Common myeloid progenitor, CD34-positive (primary cell): ENCODE data around the gene SOBP.

Experiments used
- CTCF ChIA-PET: fragments of 350-600 bp; sonication (Branson Sonifier 250); formaldehyde crosslinking; loops from one replicate; lab custom pipeline; 2021; ENCODE audit warnings: antibody characterized with exemption; lab: Charles Lee
- POLR2A ChIA-PET: fragments of 350-600 bp; sonication (Branson Sonifier 250); formaldehyde crosslinking; loops from one replicate; lab custom pipeline; 2021; ENCODE audit warnings: antibody characterized with exemption; lab: Charles Lee
- DNase-seq, 3 donors: peaks; one replicate each; pipeline versions ENCODE4 v3.0.0 to v3.0.0-alpha.2; 2013
- H3K27ac ChIP-seq, 2 experiments: 1 replicate in 1 of 2; 2 replicates in 1 of 2; pipeline ENCODE4 v1.7.0; 2013; ENCODE audit warnings: inconsistent platforms in 2 of 2, low read length in 2 of 2, mild to moderate bottlenecking in 2 of 2, low read depth in 1 of 2, moderate library complexity in 1 of 2; ENCODE audit not compliant: severe bottlenecking in 2 of 2, insufficient read depth in 1 of 2, poor library complexity in 1 of 2
- H3K27me3 ChIP-seq, 5 experiments: replicated peaks in 2 of 5; 1 replicate in 3 of 5; 2 replicates in 2 of 5; pipeline versions ENCODE4 v1.6.1 to v1.7.0; 2013; ENCODE audit warnings: low read length in 4 of 5, mild to moderate bottlenecking in 2 of 5, moderate library complexity in 2 of 5, inconsistent platforms in 1 of 5; ENCODE audit not compliant: insufficient read depth in 5 of 5, control insufficient read depth in 4 of 5
- H3K36me3 ChIP-seq, 4 experiments: 1 replicate in 2 of 4; 2 replicates in 2 of 4; pipeline versions ENCODE4 v1.6.1 to v1.7.0; 2013; ENCODE audit warnings: low read length in 3 of 4, control low read depth in 1 of 4, mild to moderate bottlenecking in 1 of 4; ENCODE audit not compliant: control insufficient read depth in 4 of 4, insufficient read depth in 4 of 4
- H3K4me1 ChIP-seq, 4 experiments: 1 replicate in 3 of 4; 2 replicates in 1 of 4; pipeline versions ENCODE4 v1.6.1 to v1.7.1; 2013; ENCODE audit warnings: low read length in 3 of 4, mild to moderate bottlenecking in 3 of 4, control low read depth in 1 of 4, inconsistent platforms in 1 of 4, moderate library complexity in 1 of 4; ENCODE audit not compliant: control insufficient read depth in 4 of 4, insufficient read depth in 4 of 4; ENCODE audit errors: control extremely low read depth in 1 of 4
- H3K4me3 ChIP-seq, 7 experiments: 1 replicate in 4 of 7; 2 replicates in 3 of 7; pipeline versions ENCODE4 v1.5.1 to v1.7.0; 2013; ENCODE audit warnings: mild to moderate bottlenecking in 7 of 7, low read length in 6 of 7, moderate library complexity in 6 of 7, inconsistent platforms in 2 of 7, low read depth in 2 of 7, control low read depth in 1 of 7; ENCODE audit not compliant: insufficient read depth in 4 of 7, control insufficient read depth in 1 of 7; ENCODE audit errors: extremely low read depth in 1 of 7
- H3K9me3 ChIP-seq, 5 experiments: 1 replicate in 4 of 5; 2 replicates in 1 of 5; pipeline versions ENCODE4 v1.6.1 to v1.7.1; 2013; ENCODE audit warnings: low read length in 4 of 5, mild to moderate bottlenecking in 2 of 5, inconsistent platforms in 1 of 5, low read depth in 1 of 5, moderate library complexity in 1 of 5; ENCODE audit not compliant: control insufficient read depth in 4 of 5, insufficient read depth in 2 of 5; ENCODE audit errors: control extremely low read depth in 1 of 5
- WGBS: methylation state at CpG from one replicate; pipeline ENCODE4 v1.1.5; 2013; ENCODE audit not compliant: insufficient coverage; 5-methylcytosine and 5-hydroxymethylcytosine counted together

SOBP gene

GRCh38 chr6:107536180-107536961, 46.5 kb downstream of the SOBP start:
- ChIA-PET CTCF (no interaction called here), POLR2A (no interaction called here)
- Histone ChIP-seq H3K27me3 (peaks cover 0 to 9% (median 2%) of the 10 kb centered on the region in 5 experiments), H3K36me3 (no peaks in the 10 kb centered on the region), H3K27ac (no peak overlapping the region), H3K9me3 (no peaks in the 10 kb centered on the region), H3K4me3 (no peak overlapping the region), H3K4me1 (no peaks in the 10 kb centered on the region)
- WGBS = 100% methylated on average over 2 of the region's 6 CpGs
- DNase-seq = no peak

DNA sequence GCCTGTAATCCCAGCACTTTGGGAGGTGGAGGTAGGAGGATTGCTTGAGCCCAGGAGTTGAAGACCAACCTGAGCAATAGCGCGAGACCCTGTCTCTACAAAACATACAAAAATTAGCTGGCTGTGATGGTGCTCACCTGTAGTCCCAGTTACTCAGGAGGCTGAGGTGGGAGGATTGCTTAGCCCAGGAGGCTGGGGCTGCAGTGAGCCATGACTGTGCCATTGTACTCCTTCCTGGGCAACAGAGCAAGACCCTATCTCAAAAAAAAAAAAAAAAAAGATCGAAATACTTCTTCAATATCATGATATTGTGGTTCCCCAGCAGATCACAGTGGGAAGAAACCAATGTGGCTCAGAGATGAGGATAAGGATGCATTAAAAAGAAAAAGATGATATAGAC, 47.6 kb downstream of the SOBP start:
- Histone ChIP-seq H3K36me3 (no peaks in the 10 kb centered on the region), H3K27ac (no peak overlapping the region), H3K27me3 (peaks cover 0 to 9% (median 2%) of the 10 kb centered on the region in 5 experiments), H3K4me1 (no peaks in the 10 kb centered on the region), H3K4me3 (no peak overlapping the region), H3K9me3 (no peaks in the 10 kb centered on the region)
- no peak for DNase-seq
- 100% methylated on average over 2 of the region's 3 CpGs for WGBS
- ChIA-PET CTCF (no interaction called here), POLR2A (no interaction called here)

DNA sequence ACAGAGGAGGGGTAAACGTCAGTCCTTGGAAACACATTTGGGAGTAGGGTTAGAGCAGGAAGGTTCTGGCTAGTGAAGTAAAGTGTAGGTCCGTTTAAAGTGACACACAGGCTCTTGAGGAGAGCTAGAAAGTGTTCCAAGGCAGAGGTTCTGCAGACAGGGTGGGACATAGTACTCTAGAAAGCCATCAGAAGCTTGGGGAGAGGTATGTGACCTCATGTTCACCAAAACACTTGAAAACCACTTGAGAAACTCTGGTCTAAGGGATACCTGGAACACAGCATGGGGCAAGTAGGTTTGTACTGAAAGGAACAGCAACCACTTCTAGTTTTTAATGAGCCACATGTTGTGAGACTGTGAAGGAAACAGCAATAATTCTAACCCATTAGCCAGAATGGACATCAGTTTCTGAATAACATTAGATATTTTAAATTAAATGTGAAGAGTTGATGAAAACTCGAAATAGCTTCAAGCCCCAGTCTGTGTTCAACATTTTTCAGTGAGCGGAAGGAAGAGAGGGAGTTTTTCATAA, 49.0 kb downstream of the SOBP start:
- no peak overlapping the region for H3K4me3 ChIP-seq
- H3K9me3 ChIP-seq = no peaks in the 10 kb centered on the region
- ChIA-PET POLR2A (no interaction called here), CTCF (interaction anchor here (0.9 kb wide), 1 partner anchor 48 kb away, joined by 3 read pairs; no protein-coding TSS in a partner anchor)
- H3K4me1 ChIP-seq = no peaks in the 10 kb centered on the region
- WGBS = 100% methylated on average over 3 of the region's 4 CpGs
- no peaks in the 10 kb centered on the region for H3K36me3 ChIP-seq
- no peak overlapping the region for H3K27ac ChIP-seq
- peaks cover 0 to 10% (median 2%) of the 10 kb centered on the region in 5 experiments for H3K27me3 ChIP-seq
- DNase-seq = no peak

GRCh38 chr6:107539409-107539808, 49.5 kb downstream of the SOBP start:
- ChIA-PET POLR2A (no interaction called here), CTCF (interaction anchor here (0.9 kb wide), 1 partner anchor 48 kb away, joined by 3 read pairs; no protein-coding TSS in a partner anchor)
- WGBS = no CpG with 5 or more reads among the region's 6 CpGs
- Histone ChIP-seq H3K9me3 (no peaks in the 10 kb centered on the region), H3K36me3 (no peaks in the 10 kb centered on the region), H3K27me3 (peaks cover 0 to 10% (median 2%) of the 10 kb centered on the region in 5 experiments), H3K27ac (no peak overlapping the region), H3K4me1 (no peaks in the 10 kb centered on the region), H3K4me3 (no peak overlapping the region)
- DNase-seq = no peak

- CTCF ChIA-PET = no interaction called here
- peaks cover 0 to 14% (median 2%) of the 10 kb centered on the region in 5 experiments for H3K27me3 ChIP-seq
- no peak overlapping the region for H3K27ac ChIP-seq
- POLR2A ChIA-PET = no interaction called here
- H3K9me3 ChIP-seq = no peaks in the 10 kb centered on the region
- H3K36me3 ChIP-seq = no peaks in the 10 kb centered on the region
- H3K4me3 ChIP-seq = no peak overlapping the region
- no peak for DNase-seq
- 100% methylated on average over 1 of the region's 2 CpGs for WGBS
- H3K4me1 ChIP-seq = no peaks in the 10 kb centered on the region
These were observed 50.0 kb downstream of the SOBP start for GRCh38 chr6:107539849-107540464.

- POLR2A ChIA-PET = no interaction called here
- no peaks in the 10 kb centered on the region for H3K36me3 ChIP-seq
- H3K27me3 ChIP-seq = peaks cover 0 to 13% (median 2%) of the 10 kb centered on the region in 5 experiments
- H3K27ac ChIP-seq = no peak overlapping the region
- DNase-seq = no peak
- H3K9me3 ChIP-seq = no peaks in the 10 kb centered on the region
- no peak overlapping the region for H3K4me3 ChIP-seq
- CTCF ChIA-PET = no interaction called here
- 100% methylated on average over 1 of the region's 1 CpG for WGBS
- H3K4me1 ChIP-seq = no peaks in the 10 kb centered on the region
These were observed 50.5 kb downstream of the SOBP start for GRCh38 chr6:107540465-107540857.

DNA sequence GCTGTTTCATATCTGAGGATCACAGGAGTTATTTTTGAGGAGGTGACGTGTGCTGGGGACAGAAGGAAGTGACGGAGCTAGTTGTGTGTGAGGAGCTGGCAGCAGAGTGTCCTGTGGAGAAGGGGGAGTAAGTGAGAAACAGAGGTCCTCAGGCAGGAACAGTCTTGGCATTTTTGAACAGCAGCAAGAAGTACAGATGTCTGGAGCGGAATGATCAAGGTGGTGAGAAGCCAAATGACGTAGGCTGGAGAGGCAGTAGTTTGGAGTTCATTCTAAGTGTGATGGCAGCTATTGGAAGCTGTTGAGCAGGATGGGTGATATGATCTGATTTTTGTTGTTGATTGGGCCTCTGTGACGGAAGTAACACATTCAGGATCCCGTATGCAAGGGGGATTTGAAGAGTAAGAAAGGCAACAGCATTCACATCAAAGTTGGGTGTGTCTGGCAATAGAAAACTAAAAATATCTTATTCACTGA, 52.3 kb downstream of the SOBP start:
- H3K36me3 ChIP-seq = no peaks in the 10 kb centered on the region
- POLR2A ChIA-PET = no interaction called here

More for the DNA sequence above, 52.3 kb downstream of the SOBP start:
- no peaks in the 10 kb centered on the region for H3K4me1 ChIP-seq
- H3K9me3 ChIP-seq = no peaks in the 10 kb centered on the region
- H3K27me3 ChIP-seq = peaks cover 0 to 14% (median 6%) of the 10 kb centered on the region in 5 experiments
- DNase-seq = no peak
- WGBS = 96% methylated on average over 4 of the region's 6 CpGs
- CTCF ChIA-PET = no interaction called here
- H3K27ac ChIP-seq = no peak overlapping the region
- H3K4me3 ChIP-seq = no peak overlapping the region
